Panc1 (cell line): ENCODE data around the gene INPP5D. TPM values are rescaled to one million over a fixed set of nuclear protein-coding genes. Genes with fewer than 3 reads are reported as not detected.

ENCODE experiments used
- total RNA-seq: library from RNA; stranded (reverse); gene quantifications from one replicate; pipeline ENCODE4 v1.2.1, GENCODE V29; 2021; ENCODE audit not compliant: unreplicated experiment

Gene INPP5D
- total RNA-seq, 1 experiment from 2014 or later: 0.39 TPM

Other genes with a start within 250 kb of the INPP5D start
- gene SNORC, start 190.1 kb upstream of the INPP5D start, total RNA-seq: 6.8 TPM
- 17.8 TPM for gene NGEF, start 47.1 kb upstream of the INPP5D start, total RNA-seq
- gene NEU2, start 27.7 kb upstream of the INPP5D start, total RNA-seq: not detected
- 52.3 TPM for gene ATG16L1, start 191.3 kb downstream of the INPP5D start, total RNA-seq
- gene SAG, start 247.5 kb downstream of the INPP5D start, total RNA-seq: not detected